Common myeloid progenitor, CD34-positive (primary cell): ENCODE results near the gene RABEP1.

Experiments used
- CTCF ChIA-PET: fragments of 350-600 bp; sonication (Branson Sonifier 250); formaldehyde crosslinking; loops from one replicate; lab custom pipeline; 2021; ENCODE audit warnings: antibody characterized with exemption; lab: Charles Lee
- POLR2A ChIA-PET: fragments of 350-600 bp; sonication (Branson Sonifier 250); formaldehyde crosslinking; loops from one replicate; lab custom pipeline; 2021; ENCODE audit warnings: antibody characterized with exemption; lab: Charles Lee
- DNase-seq, 3 donors: peaks; one replicate each; pipeline versions ENCODE4 v3.0.0 to v3.0.0-alpha.2; 2013
- H3K27ac ChIP-seq, 2 experiments: 1 replicate in 1 of 2; 2 replicates in 1 of 2; pipeline ENCODE4 v1.7.0; 2013; ENCODE audit warnings: inconsistent platforms in 2 of 2, low read length in 2 of 2, mild to moderate bottlenecking in 2 of 2, low read depth in 1 of 2, moderate library complexity in 1 of 2; ENCODE audit not compliant: severe bottlenecking in 2 of 2, insufficient read depth in 1 of 2, poor library complexity in 1 of 2
- H3K27me3 ChIP-seq, 5 experiments: replicated peaks in 2 of 5; 1 replicate in 3 of 5; 2 replicates in 2 of 5; pipeline versions ENCODE4 v1.6.1 to v1.7.0; 2013; ENCODE audit warnings: low read length in 4 of 5, mild to moderate bottlenecking in 2 of 5, moderate library complexity in 2 of 5, inconsistent platforms in 1 of 5; ENCODE audit not compliant: insufficient read depth in 5 of 5, control insufficient read depth in 4 of 5
- H3K36me3 ChIP-seq, 4 experiments: 1 replicate in 2 of 4; 2 replicates in 2 of 4; pipeline versions ENCODE4 v1.6.1 to v1.7.0; 2013; ENCODE audit warnings: low read length in 3 of 4, control low read depth in 1 of 4, mild to moderate bottlenecking in 1 of 4; ENCODE audit not compliant: control insufficient read depth in 4 of 4, insufficient read depth in 4 of 4
- H3K4me1 ChIP-seq, 4 experiments: 1 replicate in 3 of 4; 2 replicates in 1 of 4; pipeline versions ENCODE4 v1.6.1 to v1.7.1; 2013; ENCODE audit warnings: low read length in 3 of 4, mild to moderate bottlenecking in 3 of 4, control low read depth in 1 of 4, inconsistent platforms in 1 of 4, moderate library complexity in 1 of 4; ENCODE audit not compliant: control insufficient read depth in 4 of 4, insufficient read depth in 4 of 4; ENCODE audit errors: control extremely low read depth in 1 of 4
- H3K4me3 ChIP-seq, 7 experiments: 1 replicate in 4 of 7; 2 replicates in 3 of 7; pipeline versions ENCODE4 v1.5.1 to v1.7.0; 2013; ENCODE audit warnings: mild to moderate bottlenecking in 7 of 7, low read length in 6 of 7, moderate library complexity in 6 of 7, inconsistent platforms in 2 of 7, low read depth in 2 of 7, control low read depth in 1 of 7; ENCODE audit not compliant: insufficient read depth in 4 of 7, control insufficient read depth in 1 of 7; ENCODE audit errors: extremely low read depth in 1 of 7
- H3K9me3 ChIP-seq, 5 experiments: 1 replicate in 4 of 5; 2 replicates in 1 of 5; pipeline versions ENCODE4 v1.6.1 to v1.7.1; 2013; ENCODE audit warnings: low read length in 4 of 5, mild to moderate bottlenecking in 2 of 5, inconsistent platforms in 1 of 5, low read depth in 1 of 5, moderate library complexity in 1 of 5; ENCODE audit not compliant: control insufficient read depth in 4 of 5, insufficient read depth in 2 of 5; ENCODE audit errors: control extremely low read depth in 1 of 5
- WGBS: methylation state at CpG from one replicate; pipeline ENCODE4 v1.1.5; 2013; ENCODE audit not compliant: insufficient coverage; 5-methylcytosine and 5-hydroxymethylcytosine counted together

RABEP1 gene

GRCh38 chr17:5291683-5292350, 9.7 kb downstream of the RABEP1 start:
- no peaks in the 10 kb centered on the region for H3K9me3 ChIP-seq
- WGBS = 100% methylated on average over 5 of the region's 8 CpGs
- no peaks in the 10 kb centered on the region for H3K27me3 ChIP-seq
- CTCF ChIA-PET = interaction anchor here (1.2 kb wide), 1 partner anchor 16 kb away, joined by 3 read pairs; no protein-coding TSS in a partner anchor
- H3K36me3 ChIP-seq = peaks cover 0 to 11% (median 1%) of the 10 kb centered on the region in 4 experiments
- H3K27ac ChIP-seq = no peak overlapping the region
- POLR2A ChIA-PET = no interaction called here
- peaks cover 0 to 13% (median 3%) of the 10 kb centered on the region in 4 experiments for H3K4me1 ChIP-seq
- DNase-seq = no peak
- no peak overlapping the region for H3K4me3 ChIP-seq

- Histone ChIP-seq H3K36me3 (peaks cover 0 to 15% (median 4%) of the 10 kb centered on the region in 4 experiments), H3K27ac (no peak overlapping the region), H3K4me1 (peaks cover 0 to 2% (median 0%) of the 10 kb centered on the region in 4 experiments), H3K4me3 (no peak overlapping the region), H3K9me3 (no peaks in the 10 kb centered on the region), H3K27me3 (no peaks in the 10 kb centered on the region)
- 40% methylated on average over 1 of the region's 2 CpGs for WGBS
- ChIA-PET CTCF (interaction anchor here (0.6 to 3.4 kb wide), 5 partner anchors 10 to 234 kb away, joined by 3 to 17 read pairs (median 3); no protein-coding TSS in a partner anchor), POLR2A (no interaction called here)
- peak in 1 of 3 donors; percentile 31 for DNase-seq
Measured at GRCh38 chr17:5297245-5297644, 15.2 kb downstream of the RABEP1 start.

GRCh38 chr17:5299383-5299782, 17.3 kb downstream of the RABEP1 start:
- no peaks in the 10 kb centered on the region for H3K27me3 ChIP-seq
- no peak for DNase-seq
- WGBS = no CpG with 5 or more reads among the region's 4 CpGs
- H3K36me3 ChIP-seq = peaks cover 0 to 15% (median 3%) of the 10 kb centered on the region in 4 experiments
- no peaks in the 10 kb centered on the region for H3K9me3 ChIP-seq
- CTCF ChIA-PET = interaction anchor here (1.4 kb wide), 1 partner anchor 9 kb away, joined by 5 read pairs; no protein-coding TSS in a partner anchor
- peaks cover 0 to 2% (median 0%) of the 10 kb centered on the region in 4 experiments for H3K4me1 ChIP-seq
- H3K27ac ChIP-seq = no peak overlapping the region
- no peak overlapping the region for H3K4me3 ChIP-seq
- POLR2A ChIA-PET = no interaction called here

- CTCF ChIA-PET = interaction anchor here (0.6 to 1.4 kb wide), 5 partner anchors 9 to 50 kb away, joined by 3 to 4 read pairs (median 3); no protein-coding TSS in a partner anchor
- DNase-seq = no peak
- 100% methylated on average over 1 of the region's 1 CpG for WGBS
- H3K9me3 ChIP-seq = no peaks in the 10 kb centered on the region
- H3K27me3 ChIP-seq = no peaks in the 10 kb centered on the region
- H3K36me3 ChIP-seq = peaks cover 0 to 20% (median 1%) of the 10 kb centered on the region in 4 experiments
- H3K4me3 ChIP-seq = no peak overlapping the region
- H3K4me1 ChIP-seq = peaks cover 0 to 13% (median 0%) of the 10 kb centered on the region in 4 experiments
- POLR2A ChIA-PET = no interaction called here
- H3K27ac ChIP-seq = no peak overlapping the region
Measured at GRCh38 chr17:5304636-5305035, 22.6 kb downstream of the RABEP1 start.

- Histone ChIP-seq H3K27ac (no peak overlapping the region), H3K4me3 (no peak overlapping the region), H3K36me3 (peaks cover 3 to 37% (median 13%) of the 10 kb centered on the region in 4 experiments), H3K4me1 (peaks cover 0 to 13% (median 0%) of the 10 kb centered on the region in 4 experiments), H3K9me3 (no peaks in the 10 kb centered on the region), H3K27me3 (no peaks in the 10 kb centered on the region)
- DNase-seq = no peak
- CTCF ChIA-PET = interaction anchor here (1.0 to 1.4 kb wide), 4 partner anchors 33 to 98 kb away, joined by 3 to 4 read pairs (median 3); no protein-coding TSS in a partner anchor
- POLR2A ChIA-PET = no interaction called here
Measured at GRCh38 chr17:5309851-5310250, 27.8 kb downstream of the RABEP1 start.

GRCh38 chr17:5325851-5326250, 43.8 kb downstream of the RABEP1 start:
- Histone ChIP-seq H3K27ac (no peak overlapping the region), H3K27me3 (no peaks in the 10 kb centered on the region), H3K4me3 (no peak overlapping the region), H3K9me3 (peaks cover 0 to 11% (median 0%) of the 10 kb centered on the region in 5 experiments), H3K36me3 (peaks cover 5 to 21% (median 15%) of the 10 kb centered on the region in 4 experiments), H3K4me1 (peaks cover 3 to 6% (median 5%) of the 10 kb centered on the region in 4 experiments)
- DNase-seq = no peak
- CTCF ChIA-PET = no interaction called here
- WGBS = 100% methylated on average over 3 of the region's 4 CpGs
- POLR2A ChIA-PET = no interaction called here
